Peyer's patch (tissue), 4 donors: ENCODE measurements around the gene TNK2. TPM values are rescaled to one million over a fixed set of nuclear protein-coding genes. Genes with fewer than 3 reads are reported as not detected.

Experiments used
- DNase-seq, 3 donors: peaks; one replicate each; pipeline ENCODE4 v3.0.0-alpha.2; 2017 to 2019
- H3K27ac ChIP-seq, 4 donors: fragments of 200-600 bp; sonication (generic); one replicate each; pipeline ENCODE4 v1.5.1; 2016 to 2019
- H3K27me3 ChIP-seq, 2 donors: fragments of 200-600 bp; sonication (generic); one replicate each; pipeline ENCODE4 v1.5.1; 2019
- H3K36me3 ChIP-seq, 3 donors: fragments of 200-600 bp; sonication (generic); one replicate each; pipeline ENCODE4 v1.5.1; 2016 to 2019
- H3K4me1 ChIP-seq, 4 donors: fragments of 200-600 bp; sonication (generic); one replicate each; pipeline ENCODE4 v1.5.1; 2016 to 2019
- H3K4me3 ChIP-seq, 4 donors: fragments of 200-600 bp; sonication (generic); 1 replicate in 3 of 4; 2 replicates in 1 of 4; pipeline ENCODE4 v1.5.1; 2016 to 2019; ENCODE audit warnings: mild to moderate bottlenecking in 1 of 4
- H3K9me3 ChIP-seq, 4 donors: fragments of 200-600 bp; sonication (generic); one replicate each; pipeline ENCODE4 v1.5.1; 2016 to 2019; ENCODE audit warnings: mild to moderate bottlenecking in 1 of 4
- CTCF ChIP-seq, 6 experiments: fragments of 450-650 bp in 4 of 6; fragments of 200-600 bp in 2 of 6; sonication (generic) in 1 of 6; IDR thresholded peaks; one replicate each; pipeline ENCODE4 v1.5.1; 2017 to 2019; ENCODE audit warnings: antibody characterized with exemption in 6 of 6, mild to moderate bottlenecking in 3 of 6, moderate library complexity in 1 of 6
- POLR2A ChIP-seq, 2 donors: fragments of 450-650 bp; IDR thresholded peaks; one replicate each; pipeline ENCODE4 v1.5.1; 2017; ENCODE audit warnings: antibody characterized with exemption in 2 of 2, mild to moderate bottlenecking in 2 of 2, moderate library complexity in 2 of 2
- total RNA-seq, 4 donors: library from RNA; depleted of rRNA; stranded (reverse); fragments of >200 nt; gene quantifications; one replicate each; pipeline ENCODE4 v1.1.0, GENCODE V29; 2016

Gene TNK2
- total RNA-seq, 4 donors from 2014 or later = 18.6 to 149 (median 24.6) TPM

DNA sequence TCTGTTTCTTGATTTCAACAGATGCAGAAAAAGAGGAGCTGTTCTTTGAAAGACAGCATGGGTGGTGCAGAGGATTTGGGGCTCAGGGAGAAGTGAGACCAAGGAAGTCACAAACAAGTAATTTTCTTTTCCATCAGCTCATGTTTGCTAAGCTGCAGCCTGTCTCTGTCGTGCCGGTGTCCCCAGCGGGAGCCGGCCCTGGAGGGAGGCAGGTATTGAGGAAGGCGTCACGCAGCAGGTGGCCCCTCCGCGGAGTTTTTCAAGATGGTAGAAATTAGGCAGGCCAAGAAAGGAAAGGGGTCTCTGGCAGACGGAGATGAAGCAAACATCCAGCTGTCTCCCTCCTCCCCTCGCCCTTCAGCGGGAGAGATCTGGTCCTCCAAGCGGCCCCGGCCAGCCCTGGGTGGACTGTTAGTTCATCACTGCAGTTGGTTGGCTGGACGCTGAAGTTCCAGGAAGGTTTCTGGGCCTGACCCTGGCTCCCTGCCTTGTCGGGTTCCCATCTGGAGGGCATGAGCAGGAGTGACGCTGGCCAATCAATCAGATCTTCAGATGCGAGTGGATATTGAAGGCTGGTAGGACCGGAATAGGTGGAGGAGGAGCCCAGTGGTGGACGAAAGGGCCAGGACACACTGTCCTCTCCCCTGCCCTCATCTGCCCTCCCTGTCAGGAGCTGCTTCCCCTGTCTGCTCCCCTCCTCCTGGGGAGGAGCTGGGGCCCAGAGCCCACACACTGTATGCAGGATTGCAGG is 68.9 kb downstream of the TNK2 start:
- H3K4me1 ChIP-seq = no peaks in the 10 kb centered on the region
- H3K27me3 ChIP-seq = no peaks in the 10 kb centered on the region
- H3K36me3 ChIP-seq = no peaks in the 10 kb centered on the region
- no peak overlapping the region for H3K4me3 ChIP-seq
- DNase-seq = peak in 1 of 3 donors; percentile 38
- H3K27ac ChIP-seq = no peak overlapping the region
- H3K9me3 ChIP-seq = no peaks in the 10 kb centered on the region
- no peak for TF ChIP-seq POLR2A (IDR thresholded peaks at IDR 0.05)
- no peak for TF ChIP-seq CTCF (IDR thresholded peaks at IDR 0.05)

GRCh38 chr3:195838714-195839113 is 69.6 kb downstream of the TNK2 start:
- no peaks in the 10 kb centered on the region for H3K27me3 ChIP-seq
- H3K36me3 ChIP-seq = no peaks in the 10 kb centered on the region
- H3K9me3 ChIP-seq = no peaks in the 10 kb centered on the region
- H3K27ac ChIP-seq = no peak overlapping the region
- H3K4me3 ChIP-seq = no peak overlapping the region
- DNase-seq = no peak
- no peaks in the 10 kb centered on the region for H3K4me1 ChIP-seq
- TF ChIP-seq POLR2A (IDR thresholded peaks at IDR 0.05) (no peak), CTCF (IDR thresholded peaks at IDR 0.05) (no peak)

GRCh38 chr3:195836476-195837135 is 71.7 kb downstream of the TNK2 start:
- no peaks in the 10 kb centered on the region for H3K4me1 ChIP-seq
- TF ChIP-seq POLR2A (IDR thresholded peaks at IDR 0.05) = no peak
- TF ChIP-seq CTCF (IDR thresholded peaks at IDR 0.05) = no peak
- no peaks in the 10 kb centered on the region for H3K36me3 ChIP-seq
- no peak overlapping the region for H3K4me3 ChIP-seq
- no peak overlapping the region for H3K27ac ChIP-seq
- no peaks in the 10 kb centered on the region for H3K9me3 ChIP-seq
- DNase-seq = peak in 1 of 3 donors; percentile 29
- H3K27me3 ChIP-seq = no peaks in the 10 kb centered on the region

DNA sequence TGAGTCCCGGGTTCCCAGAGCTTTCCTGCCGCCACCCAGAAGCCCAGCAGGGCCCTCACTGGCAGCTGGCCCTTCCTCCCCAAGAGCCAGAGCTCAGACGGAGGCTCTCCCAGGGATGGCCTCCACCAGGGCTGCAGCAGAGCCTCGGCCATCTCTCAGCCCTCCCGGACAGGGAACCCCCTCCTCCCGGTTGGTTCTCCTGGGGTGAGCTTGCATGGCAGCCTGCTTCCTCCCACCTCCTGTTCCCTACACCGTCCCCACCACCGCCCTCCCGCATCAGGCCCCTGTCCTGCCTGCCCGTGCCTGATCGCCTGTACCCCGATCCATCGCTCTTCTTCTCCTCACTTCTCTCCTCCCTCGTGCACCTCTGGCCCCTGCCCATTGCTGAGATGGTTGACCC is 72.6 kb downstream of the TNK2 start:
- Histone ChIP-seq H3K36me3 (no peaks in the 10 kb centered on the region), H3K4me1 (no peaks in the 10 kb centered on the region), H3K9me3 (no peaks in the 10 kb centered on the region), H3K27me3 (no peaks in the 10 kb centered on the region), H3K27ac (no peak overlapping the region), H3K4me3 (no peak overlapping the region)
- peak in 1 of 3 donors; percentile 39 for DNase-seq
- TF ChIP-seq CTCF (IDR thresholded peaks at IDR 0.05) (no peak), POLR2A (IDR thresholded peaks at IDR 0.05) (no peak)

- Histone ChIP-seq H3K4me3 (no peak overlapping the region), H3K4me1 (no peaks in the 10 kb centered on the region), H3K36me3 (no peaks in the 10 kb centered on the region), H3K9me3 (no peaks in the 10 kb centered on the region), H3K27me3 (no peaks in the 10 kb centered on the region), H3K27ac (no peak overlapping the region)
- peak in 1 of 3 donors; percentile 35 for DNase-seq
- TF ChIP-seq POLR2A (IDR thresholded peaks at IDR 0.05) (no peak), CTCF (IDR thresholded peaks at IDR 0.05) (no peak)
Observed at GRCh38 chr3:195834675-195835583, 73.4 kb downstream of the TNK2 start.
